GM23338 (cell line): ENCODE measurements around the gene PCBP3. TPM values are rescaled to one million over a fixed set of nuclear protein-coding genes. Genes with fewer than 3 reads are reported as not detected.

Experiments used
- ATAC-seq: fragments of 200-7000 bp; cut with Tn5 transposase; 3 replicates; pipeline ENCODE4 v1.9.1; 2020
- DNase-seq: peaks from one replicate; pipeline ENCODE4 v3.0.0-alpha.2; 2015; ENCODE audit warnings: low spot score
- H2AFZ ChIP-seq: fragments of 200-600 bp; sonication (generic); 2 replicates; pipeline ENCODE4 v1.8.0; 2016; ENCODE audit warnings: antibody characterized with exemption, mild to moderate bottlenecking, moderate library complexity
- H3F3A ChIP-seq: fragments of 200-600 bp; sonication (generic); replicated peaks from 2 replicates; pipeline ENCODE4 v1.8.0; 2017; ENCODE audit warnings: antibody characterized with exemption, mixed run types, low read depth
- H3K27ac ChIP-seq: fragments of 200-600 bp; sonication (generic); 2 replicates; pipeline ENCODE4 v1.6.1; 2016; ENCODE audit warnings: low read depth
- H3K27me3 ChIP-seq: fragments of 200-600 bp; sonication (generic); 2 replicates; pipeline ENCODE4 v1.8.0; 2016; ENCODE audit warnings: mild to moderate bottlenecking, mixed run types, moderate library complexity; ENCODE audit not compliant: insufficient read depth
- H3K36me3 ChIP-seq: fragments of 200-600 bp; sonication (generic); 2 replicates; pipeline ENCODE4 v1.8.0; 2016; ENCODE audit warnings: mild to moderate bottlenecking; ENCODE audit not compliant: insufficient read depth
- H3K4me1 ChIP-seq: fragments of 200-600 bp; sonication (generic); 2 replicates; pipeline ENCODE4 v1.8.0; 2016; ENCODE audit warnings: mild to moderate bottlenecking, moderate library complexity; ENCODE audit not compliant: insufficient read depth
- H3K4me2 ChIP-seq: fragments of 200-600 bp; sonication (generic); 2 replicates; pipeline ENCODE4 v1.7.1; 2017; ENCODE audit warnings: mixed run types
- H3K4me3 ChIP-seq: fragments of 200-600 bp; sonication (generic); 2 replicates; pipeline ENCODE4 v1.6.1; 2016; ENCODE audit warnings: mixed run types
- H3K79me2 ChIP-seq: fragments of 200-600 bp; sonication (generic); replicated peaks from 2 replicates; pipeline ENCODE4 v1.8.0; 2017; ENCODE audit warnings: mild to moderate bottlenecking; ENCODE audit not compliant: insufficient read depth
- H3K9me2 ChIP-seq: fragments of 200-600 bp; sonication (generic); 2 replicates; pipeline ENCODE4 v1.8.0; 2017; ENCODE audit not compliant: insufficient read depth
- H4K20me1 ChIP-seq: fragments of 200-600 bp; sonication (generic); replicated peaks from 2 replicates; pipeline ENCODE4 v1.8.0; 2017; ENCODE audit warnings: mild to moderate bottlenecking; ENCODE audit not compliant: insufficient read depth
- H3K27ac Mint-ChIP-seq: 2 replicates; pipeline ENCODE4 v1.8.0; 2020; ENCODE audit warnings: inconsistent platforms, mild to moderate bottlenecking, moderate library complexity, mixed read lengths
- H3K27me3 Mint-ChIP-seq: 3 replicates; pipeline ENCODE4 v1.8.0; 2022; ENCODE audit warnings: low read depth, mild to moderate bottlenecking, moderate library complexity, mixed read lengths, inconsistent platforms; ENCODE audit not compliant: insufficient read depth, poor library complexity
- H3K36me3 Mint-ChIP-seq: 3 replicates; pipeline ENCODE4 v1.8.0; 2021; ENCODE audit warnings: low read depth, mild to moderate bottlenecking, inconsistent platforms, moderate library complexity, mixed read lengths
- H3K4me1 Mint-ChIP-seq: 3 replicates; pipeline ENCODE4 v1.8.0; 2020; ENCODE audit warnings: mild to moderate bottlenecking, inconsistent platforms, mixed read lengths
- H3K4me3 Mint-ChIP-seq: 3 replicates; pipeline ENCODE4 v1.8.0; 2021; ENCODE audit warnings: moderate library complexity, mild to moderate bottlenecking, inconsistent platforms, mixed read lengths
- H3K9me3 Mint-ChIP-seq: 3 replicates; pipeline ENCODE4 v1.8.0; 2020; ENCODE audit warnings: moderate library complexity, mild to moderate bottlenecking, inconsistent platforms, mixed read lengths
- CREB1 ChIP-seq: fragments of 250-450 bp; sonication (Bioruptor Pico); IDR thresholded peaks from 2 replicates; pipeline ENCODE4 v1.5.0; 2020; ENCODE audit warnings: low read depth, mild to moderate bottlenecking, moderate library complexity
- EZH2 ChIP-seq: fragments of 200-600 bp; sonication (generic); IDR thresholded peaks from one replicate; pipeline ENCODE4 v1.8.0; 2017; ENCODE audit warnings: antibody characterized with exemption, mild to moderate bottlenecking, low read depth; ENCODE audit not compliant: unreplicated experiment
- JUNB ChIP-seq: IDR thresholded peaks from one replicate; pipeline ENCODE4 v1.6.1; 2016; ENCODE audit warnings: antibody characterized with exemption; ENCODE audit not compliant: unreplicated experiment
- NANOG ChIP-seq: IDR thresholded peaks from 2 replicates; pipeline ENCODE4 v1.6.1; 2016; ENCODE audit warnings: antibody characterized with exemption, borderline replicate concordance
- POLR2AphosphoS5 ChIP-seq: IDR thresholded peaks from 2 replicates; pipeline ENCODE4 v1.6.1; 2016; ENCODE audit warnings: antibody characterized with exemption, low read depth
- STAT1 ChIP-seq: IDR thresholded peaks from one replicate; pipeline ENCODE4 v1.6.1; 2016; ENCODE audit warnings: antibody characterized with exemption; ENCODE audit not compliant: unreplicated experiment
- ZNF114 ChIP-seq: fragments of 250-450 bp; sonication (Bioruptor Pico); IDR thresholded peaks from 2 replicates; pipeline ENCODE4 v1.5.0; 2020; ENCODE audit warnings: mild to moderate bottlenecking, moderate library complexity
- ZNF331 ChIP-seq: fragments of 250-450 bp; sonication (Bioruptor Pico); IDR thresholded peaks from 2 replicates; pipeline ENCODE4 v1.5.0; 2020; ENCODE audit warnings: low read depth, mild to moderate bottlenecking, moderate library complexity
- ZNF462 ChIP-seq: fragments of 250-450 bp; sonication (Bioruptor Pico); IDR thresholded peaks from 2 replicates; pipeline ENCODE4 v1.5.0; 2020; ENCODE audit warnings: mild to moderate bottlenecking, moderate library complexity
- polyA plus RNA-seq: library from polyadenylated mRNA; unstranded; fragments of >200 nt; fragmentation: Nextera tagmentation; extraction: Ambion mirVana; gene quantifications from 2 replicates; pipeline ENCODE4 v1.2.1, GENCODE V29; 2016
- total RNA-seq: library from RNA; depleted of rRNA; stranded (reverse); fragments of >200 nt; shearing (Covaris generic); gene quantifications from 2 replicates; pipeline ENCODE4 v1.2.3, GENCODE V29; 2014
- TF ChIP-seq, protein P1 (sequence below): IDR thresholded peaks from one replicate; pipeline ENCODE4 v1.6.1; 2018; ENCODE audit warnings: antibody characterized with exemption; ENCODE audit not compliant: unreplicated experiment
- TF ChIP-seq, protein P2 (sequence below), 2 experiments: fragments of 200-600 bp in 1 of 2; sonication (generic) in 1 of 2; conservative IDR thresholded peaks; 2 replicates each; pipeline versions ENCODE4 v1.5.1 to v1.6.1; 2016 to 2017; ENCODE audit warnings: antibody characterized with exemption in 2 of 2, low read depth in 2 of 2, mild to moderate bottlenecking in 2 of 2, moderate library complexity in 1 of 2

The PCBP3 gene
- total and polyA plus RNA-seq, 2 experiments from 2014 or later = 7.1 to 9.1 TPM

DNA sequence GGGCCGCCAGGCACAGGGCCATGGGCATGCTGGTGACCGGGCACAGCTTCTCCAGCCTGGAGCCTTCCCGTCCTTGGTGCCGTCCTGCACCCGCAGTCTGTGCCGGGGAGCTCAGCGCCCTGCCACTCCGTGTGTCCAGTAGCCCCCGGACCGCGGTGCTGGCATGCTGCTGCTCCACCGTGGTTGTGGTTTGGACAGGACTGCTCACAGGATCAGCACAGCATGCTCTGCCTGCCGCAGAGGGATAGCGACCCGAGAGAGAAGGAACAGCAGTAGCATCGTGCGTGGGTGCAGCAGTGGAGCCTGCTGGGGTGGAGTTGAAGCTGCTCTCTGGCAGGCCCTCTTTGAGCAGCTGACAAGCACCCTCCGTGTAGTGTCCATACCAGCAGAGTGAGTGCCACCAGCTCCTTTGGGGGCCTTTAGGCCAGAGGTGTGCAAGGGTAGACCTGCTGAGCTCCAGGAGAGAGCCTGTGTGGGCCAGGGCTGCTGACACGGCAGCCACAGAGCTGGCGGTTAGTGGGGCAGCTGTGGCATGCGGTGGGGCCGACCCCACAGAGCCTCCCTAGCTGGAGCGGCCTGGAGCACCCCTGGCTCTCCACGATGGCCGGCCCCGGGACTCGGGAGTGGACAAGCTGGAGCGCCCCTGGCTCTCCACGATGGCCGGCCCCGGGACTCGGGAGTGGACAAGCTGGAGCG is 6.4 kb upstream of the PCBP3 start:
- H3K4me3 ChIP-seq = no peak overlapping the region
- Mint-ChIP-seq H3K27me3 (peaks cover 12% of the 10 kb centered on the region), H3K36me3 (no peaks in the 10 kb centered on the region)

DNA sequence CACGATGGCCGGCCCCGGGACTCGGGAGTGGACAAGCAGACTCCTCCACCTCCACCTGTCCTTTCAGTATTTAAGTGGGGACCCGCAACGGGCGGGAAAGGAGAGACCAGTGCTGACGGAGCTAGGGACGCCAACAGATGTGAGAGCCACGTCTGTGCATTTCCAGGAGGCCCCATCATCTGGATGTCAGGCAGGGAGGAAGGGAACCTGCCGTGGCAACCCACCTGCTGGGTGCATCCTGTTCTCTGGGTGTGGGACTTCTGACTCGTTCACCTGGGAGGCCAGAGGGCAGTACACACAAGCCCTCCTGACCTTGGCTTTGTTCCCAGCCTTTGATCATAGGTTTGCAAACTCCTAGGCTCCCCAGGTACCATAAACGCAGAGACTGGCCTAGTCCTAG is 5.6 kb upstream of the PCBP3 start:
- Histone ChIP-seq H3F3A (peaks cover 20% of the 10 kb centered on the region), H3K36me3 (no peaks in the 10 kb centered on the region), H2AFZ (no peak overlapping the region), H3K27me3 (peaks cover 15% of the 10 kb centered on the region), H3K27ac (no peak overlapping the region), H4K20me1 (no peaks in the 10 kb centered on the region), H3K79me2 (no peaks in the 10 kb centered on the region), H3K4me2 (no peak overlapping the region), H3K9me2 (peaks cover 7% of the 10 kb centered on the region; the same call in 1 of the 2 replicates), H3K4me3 (no peak overlapping the region), H3K4me1 (peaks cover 5% of the 10 kb centered on the region; the same call in 1 of the 2 replicates)
- ATAC-seq (no peak), DNase-seq (peak; percentile 24)
- Mint-ChIP-seq H3K36me3 (no peaks in the 10 kb centered on the region), H3K27me3 (peaks cover 10% of the 10 kb centered on the region), H3K27ac (no peak overlapping the region), H3K9me3 (no peaks in the 10 kb centered on the region), H3K4me3 (no peak overlapping the region), H3K4me1 (peaks cover 26% of the 10 kb centered on the region)
- TF ChIP-seq ZNF114 (CRISPR knock-in tag) = no peak
- no peak for TF ChIP-seq STAT1
- no peak for TF ChIP-seq ZNF462 (CRISPR knock-in tag)
- TF ChIP-seq, protein P1, sequence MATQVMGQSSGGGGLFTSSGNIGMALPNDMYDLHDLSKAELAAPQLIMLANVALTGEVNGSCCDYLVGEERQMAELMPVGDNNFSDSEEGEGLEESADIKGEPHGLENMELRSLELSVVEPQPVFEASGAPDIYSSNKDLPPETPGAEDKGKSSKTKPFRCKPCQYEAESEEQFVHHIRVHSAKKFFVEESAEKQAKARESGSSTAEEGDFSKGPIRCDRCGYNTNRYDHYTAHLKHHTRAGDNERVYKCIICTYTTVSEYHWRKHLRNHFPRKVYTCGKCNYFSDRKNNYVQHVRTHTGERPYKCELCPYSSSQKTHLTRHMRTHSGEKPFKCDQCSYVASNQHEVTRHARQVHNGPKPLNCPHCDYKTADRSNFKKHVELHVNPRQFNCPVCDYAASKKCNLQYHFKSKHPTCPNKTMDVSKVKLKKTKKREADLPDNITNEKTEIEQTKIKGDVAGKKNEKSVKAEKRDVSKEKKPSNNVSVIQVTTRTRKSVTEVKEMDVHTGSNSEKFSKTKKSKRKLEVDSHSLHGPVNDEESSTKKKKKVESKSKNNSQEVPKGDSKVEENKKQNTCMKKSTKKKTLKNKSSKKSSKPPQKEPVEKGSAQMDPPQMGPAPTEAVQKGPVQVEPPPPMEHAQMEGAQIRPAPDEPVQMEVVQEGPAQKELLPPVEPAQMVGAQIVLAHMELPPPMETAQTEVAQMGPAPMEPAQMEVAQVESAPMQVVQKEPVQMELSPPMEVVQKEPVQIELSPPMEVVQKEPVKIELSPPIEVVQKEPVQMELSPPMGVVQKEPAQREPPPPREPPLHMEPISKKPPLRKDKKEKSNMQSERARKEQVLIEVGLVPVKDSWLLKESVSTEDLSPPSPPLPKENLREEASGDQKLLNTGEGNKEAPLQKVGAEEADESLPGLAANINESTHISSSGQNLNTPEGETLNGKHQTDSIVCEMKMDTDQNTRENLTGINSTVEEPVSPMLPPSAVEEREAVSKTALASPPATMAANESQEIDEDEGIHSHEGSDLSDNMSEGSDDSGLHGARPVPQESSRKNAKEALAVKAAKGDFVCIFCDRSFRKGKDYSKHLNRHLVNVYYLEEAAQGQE = no peak
- no peak for TF ChIP-seq EZH2
- TF ChIP-seq NANOG = no peak
- TF ChIP-seq, protein P2, sequence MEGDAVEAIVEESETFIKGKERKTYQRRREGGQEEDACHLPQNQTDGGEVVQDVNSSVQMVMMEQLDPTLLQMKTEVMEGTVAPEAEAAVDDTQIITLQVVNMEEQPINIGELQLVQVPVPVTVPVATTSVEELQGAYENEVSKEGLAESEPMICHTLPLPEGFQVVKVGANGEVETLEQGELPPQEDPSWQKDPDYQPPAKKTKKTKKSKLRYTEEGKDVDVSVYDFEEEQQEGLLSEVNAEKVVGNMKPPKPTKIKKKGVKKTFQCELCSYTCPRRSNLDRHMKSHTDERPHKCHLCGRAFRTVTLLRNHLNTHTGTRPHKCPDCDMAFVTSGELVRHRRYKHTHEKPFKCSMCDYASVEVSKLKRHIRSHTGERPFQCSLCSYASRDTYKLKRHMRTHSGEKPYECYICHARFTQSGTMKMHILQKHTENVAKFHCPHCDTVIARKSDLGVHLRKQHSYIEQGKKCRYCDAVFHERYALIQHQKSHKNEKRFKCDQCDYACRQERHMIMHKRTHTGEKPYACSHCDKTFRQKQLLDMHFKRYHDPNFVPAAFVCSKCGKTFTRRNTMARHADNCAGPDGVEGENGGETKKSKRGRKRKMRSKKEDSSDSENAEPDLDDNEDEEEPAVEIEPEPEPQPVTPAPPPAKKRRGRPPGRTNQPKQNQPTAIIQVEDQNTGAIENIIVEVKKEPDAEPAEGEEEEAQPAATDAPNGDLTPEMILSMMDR (conservative IDR thresholded peaks at IDR 0.05; ENCODE audit: low read depth in 2 of 2) = no peak
- TF ChIP-seq POLR2AphosphoS5 = no peak
- no peak for TF ChIP-seq ZNF331 (CRISPR knock-in tag)
- TF ChIP-seq JUNB = no peak

More for the DNA sequence above, 6.4 kb upstream of the PCBP3 start:
- H3K27ac ChIP-seq = no peak overlapping the region
- DNase-seq (no peak), ATAC-seq (no peak)
- H3K9me3 Mint-ChIP-seq = no peaks in the 10 kb centered on the region; the same call in 2 of the 3 replicates
- no peaks in the 10 kb centered on the region for H4K20me1 ChIP-seq
- no peak overlapping the region for H3K4me2 ChIP-seq
- peaks cover 11% of the 10 kb centered on the region for H3K27me3 ChIP-seq
- no peaks in the 10 kb centered on the region for H3K79me2 ChIP-seq
- peaks cover 26% of the 10 kb centered on the region for H3K4me1 Mint-ChIP-seq
- H2AFZ ChIP-seq = no peak overlapping the region
- no peak for TF ChIP-seq CREB1 (CRISPR knock-in tag)
- no peaks in the 10 kb centered on the region for H3K36me3 ChIP-seq
- no peak overlapping the region for H3K27ac Mint-ChIP-seq
- peaks cover 5% of the 10 kb centered on the region; the same call in 1 of the 2 replicates for H3K4me1 ChIP-seq
- peaks cover 20% of the 10 kb centered on the region for H3F3A ChIP-seq
- peaks cover 9% of the 10 kb centered on the region; the same call in 1 of the 2 replicates for H3K9me2 ChIP-seq
- H3K4me3 Mint-ChIP-seq = no peak overlapping the region
